Esophagus squamous epithelium (tissue), 5 donors: Measurements from ENCODE around the gene MAU2. TPM values are rescaled to one million over a fixed set of nuclear protein-coding genes. Genes with fewer than 3 reads are reported as not detected.

ENCODE experiments used
- DNase-seq: peaks from one replicate; lab custom pipeline; 2025; lab: John Stamatoyannopoulos, UW
- H3K27ac ChIP-seq, 4 donors: fragments of 200-600 bp; sonication (generic); one replicate each; pipeline ENCODE4 v1.5.1; 2016 to 2019; ENCODE audit warnings: mild to moderate bottlenecking in 1 of 4
- H3K27me3 ChIP-seq, 4 donors: fragments of 200-600 bp; sonication (generic); 1 replicate in 3 of 4; 2 replicates in 1 of 4; pipeline versions ENCODE4 v1.5.1 to v1.6.0; 2017 to 2021; ENCODE audit warnings: antibody characterized with exemption in 1 of 4
- H3K36me3 ChIP-seq, 3 donors: fragments of 200-600 bp; sonication (generic); one replicate each; pipeline ENCODE4 v1.5.1; 2016 to 2019
- H3K4me1 ChIP-seq, 3 donors: fragments of 200-600 bp; sonication (generic); one replicate each; pipeline ENCODE4 v1.5.1; 2017 to 2019
- H3K4me3 ChIP-seq, 4 donors: fragments of 200-600 bp; sonication (generic); 1 replicate in 3 of 4; 2 replicates in 1 of 4; pipeline ENCODE4 v1.5.1; 2016 to 2019; ENCODE audit warnings: mild to moderate bottlenecking in 2 of 4, moderate library complexity in 1 of 4
- H3K9me3 ChIP-seq, 3 donors: fragments of 200-600 bp; sonication (generic); one replicate each; pipeline ENCODE4 v1.5.1; 2016 to 2019
- POLR2A ChIP-seq, 4 donors: fragments of 450-650 bp; IDR thresholded peaks; one replicate each; pipeline ENCODE4 v1.6.1; 2017; ENCODE audit warnings: antibody characterized with exemption in 4 of 4, mild to moderate bottlenecking in 4 of 4, moderate library complexity in 3 of 4
- WGBS, 2 donors: methylation state at CpG; one replicate each; pipeline ENCODE4 v1.1.5; 2018; 5-methylcytosine and 5-hydroxymethylcytosine counted together
- intact Hi-C: fragments of 100-400 bp; cut with DNase I; formaldehyde crosslinking; loops from one replicate; pipeline ENCODE4 v1.15.0; 2022
- total RNA-seq, 4 donors: library from RNA; depleted of rRNA; stranded (reverse); fragments of >200 nt; gene quantifications; one replicate each; pipeline ENCODE4 v1.1.0, GENCODE V29; 2016
- TF ChIP-seq, protein P1 (sequence below), 6 experiments: fragments of 450-650 bp in 4 of 6; fragments of 200-600 bp in 2 of 6; sonication (generic) in 2 of 6; IDR thresholded peaks; one replicate each; pipeline ENCODE4 v1.5.1; 2016 to 2019; ENCODE audit warnings: antibody characterized with exemption in 6 of 6, mild to moderate bottlenecking in 4 of 6, moderate library complexity in 4 of 6
- donor health status: DM: yes; HTN: yes; CAD: no.

The MAU2 gene
- total RNA-seq, 4 donors from 2014 or later, result 35.4 to 53.2 (median 39.1) TPM

DNA sequence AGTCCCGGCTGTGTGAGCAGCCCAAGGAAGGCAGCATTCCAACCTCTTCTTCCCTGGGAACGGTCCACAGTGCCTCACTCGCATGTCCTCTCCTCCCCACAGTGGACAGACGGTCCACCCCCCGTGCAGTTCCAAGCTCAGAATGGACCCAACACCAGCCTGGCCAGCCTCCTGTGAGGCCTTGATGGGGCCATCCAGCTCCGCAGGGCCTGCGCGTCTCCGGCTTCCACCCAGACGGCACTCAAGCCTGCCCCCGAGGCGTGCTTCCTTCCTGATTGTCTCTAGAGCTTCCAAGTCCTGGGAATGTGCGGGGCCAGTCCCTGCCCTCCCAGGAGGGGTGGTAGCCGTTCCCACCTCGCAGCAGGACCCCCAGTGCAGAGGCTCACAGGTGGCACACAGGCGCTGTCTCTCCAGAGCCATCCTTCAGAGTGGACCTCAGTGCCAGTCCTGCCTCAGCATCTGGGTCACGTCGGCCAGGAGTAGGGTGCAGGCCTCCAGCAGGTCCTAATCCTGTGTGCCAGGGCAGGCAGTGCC is 35.0 kb downstream of the MAU2 start:
- DNase-seq, result no peak
- TF ChIP-seq POLR2A (IDR thresholded peaks at IDR 0.05), result no peak
- TF ChIP-seq, protein P1, sequence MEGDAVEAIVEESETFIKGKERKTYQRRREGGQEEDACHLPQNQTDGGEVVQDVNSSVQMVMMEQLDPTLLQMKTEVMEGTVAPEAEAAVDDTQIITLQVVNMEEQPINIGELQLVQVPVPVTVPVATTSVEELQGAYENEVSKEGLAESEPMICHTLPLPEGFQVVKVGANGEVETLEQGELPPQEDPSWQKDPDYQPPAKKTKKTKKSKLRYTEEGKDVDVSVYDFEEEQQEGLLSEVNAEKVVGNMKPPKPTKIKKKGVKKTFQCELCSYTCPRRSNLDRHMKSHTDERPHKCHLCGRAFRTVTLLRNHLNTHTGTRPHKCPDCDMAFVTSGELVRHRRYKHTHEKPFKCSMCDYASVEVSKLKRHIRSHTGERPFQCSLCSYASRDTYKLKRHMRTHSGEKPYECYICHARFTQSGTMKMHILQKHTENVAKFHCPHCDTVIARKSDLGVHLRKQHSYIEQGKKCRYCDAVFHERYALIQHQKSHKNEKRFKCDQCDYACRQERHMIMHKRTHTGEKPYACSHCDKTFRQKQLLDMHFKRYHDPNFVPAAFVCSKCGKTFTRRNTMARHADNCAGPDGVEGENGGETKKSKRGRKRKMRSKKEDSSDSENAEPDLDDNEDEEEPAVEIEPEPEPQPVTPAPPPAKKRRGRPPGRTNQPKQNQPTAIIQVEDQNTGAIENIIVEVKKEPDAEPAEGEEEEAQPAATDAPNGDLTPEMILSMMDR (IDR thresholded peaks at IDR 0.05), result no peak
- Histone ChIP-seq H3K4me3 (no peak overlapping the region), H3K9me3 (no peaks in the 10 kb centered on the region), H3K4me1 (peaks cover 0 to 1% (median 1%) of the 10 kb centered on the region in 3 donors), H3K27ac (no peak overlapping the region), H3K36me3 (peaks cover 39 to 88% (median 64%) of the 10 kb centered on the region in 3 donors), H3K27me3 (no peaks in the 10 kb centered on the region)
- WGBS, 2 donors, result 82 to 91% methylated on average over 8 to 10 of the region's 18 CpGs
- intact Hi-C loops, result no loop called here

DNA sequence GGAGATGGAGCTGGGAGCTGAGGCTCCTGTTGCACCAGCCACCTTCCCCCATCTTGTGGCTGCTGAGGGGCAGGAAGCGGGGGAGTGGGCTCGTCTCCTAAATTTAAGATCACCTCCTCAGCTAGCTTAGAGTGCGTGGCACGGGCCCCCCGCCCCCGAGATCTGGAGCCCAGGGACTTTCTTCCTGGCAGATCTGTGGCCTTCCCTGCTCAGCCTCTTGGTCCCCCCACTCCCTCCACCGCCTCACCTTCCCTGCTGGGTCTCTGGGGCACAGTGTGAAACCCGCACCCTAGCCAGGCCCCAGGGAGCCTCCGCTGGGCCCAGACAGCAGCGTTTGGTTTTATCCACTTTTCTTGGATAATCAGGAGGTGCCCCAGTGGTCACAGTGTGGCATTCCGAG is 35.9 kb downstream of the MAU2 start:
- intact Hi-C loops, result no loop called here
- no peak for DNase-seq
- H3K27me3 ChIP-seq, result no peaks in the 10 kb centered on the region
- H3K9me3 ChIP-seq, result no peaks in the 10 kb centered on the region
- H3K27ac ChIP-seq, result no peak overlapping the region
- peaks cover 3 to 9% (median 4%) of the 10 kb centered on the region in 3 donors for H3K4me1 ChIP-seq
- H3K36me3 ChIP-seq, result peaks cover 39 to 80% (median 58%) of the 10 kb centered on the region in 3 donors
- H3K4me3 ChIP-seq, result no peak overlapping the region
- TF ChIP-seq, protein P1 (IDR thresholded peaks at IDR 0.05), result no peak
- TF ChIP-seq POLR2A (IDR thresholded peaks at IDR 0.05), result no peak
- 92 to 100% methylated on average over 2 to 3 of the region's 11 CpGs for WGBS, 2 donors

DNA sequence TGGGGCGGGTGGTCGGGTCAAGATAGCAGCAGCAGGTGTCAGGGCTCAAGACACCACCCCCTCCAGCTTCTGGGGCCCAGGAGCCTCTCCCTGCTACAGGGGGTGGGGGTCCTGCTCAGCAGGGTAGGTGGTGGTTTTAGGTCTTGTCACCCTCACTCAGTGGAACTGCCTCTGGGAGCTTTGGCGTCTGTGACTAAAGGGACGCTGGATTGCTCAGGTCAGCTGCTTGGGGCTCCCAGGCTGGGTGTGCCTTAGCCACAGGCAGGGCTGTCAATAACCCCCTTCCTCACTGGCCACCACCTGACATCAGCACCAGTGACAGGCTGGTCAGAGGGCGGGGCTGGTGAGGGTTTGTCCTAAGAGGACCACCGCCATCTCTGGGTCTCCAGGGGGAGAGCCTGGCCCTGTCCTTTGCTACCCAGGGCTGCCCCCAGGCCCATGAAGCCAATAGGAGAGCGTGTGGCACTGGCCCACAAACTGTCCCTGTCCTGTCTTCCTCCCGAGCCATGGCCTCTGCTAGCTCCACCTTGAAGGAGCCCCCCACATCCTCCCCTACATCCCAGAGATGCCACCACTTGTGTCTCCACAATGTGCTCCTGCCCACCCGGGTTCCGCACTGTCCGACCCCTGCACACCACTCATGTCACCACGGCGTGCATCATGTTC is 36.4 kb downstream of the MAU2 start:
- Histone ChIP-seq H3K4me3 (no peak overlapping the region), H3K36me3 (peaks cover 39 to 74% (median 55%) of the 10 kb centered on the region in 3 donors), H3K27me3 (no peaks in the 10 kb centered on the region), H3K27ac (no peak overlapping the region), H3K4me1 (peaks cover 3 to 12% (median 4%) of the 10 kb centered on the region in 3 donors), H3K9me3 (no peaks in the 10 kb centered on the region)
- 92 to 93% methylated on average over 7 of the region's 13 CpGs for WGBS, 2 donors
- DNase-seq, result no peak
- TF ChIP-seq POLR2A (IDR thresholded peaks at IDR 0.05), result no peak
- TF ChIP-seq, protein P1 (IDR thresholded peaks at IDR 0.05), result no peak
- intact Hi-C loops, result no loop called here

DNA sequence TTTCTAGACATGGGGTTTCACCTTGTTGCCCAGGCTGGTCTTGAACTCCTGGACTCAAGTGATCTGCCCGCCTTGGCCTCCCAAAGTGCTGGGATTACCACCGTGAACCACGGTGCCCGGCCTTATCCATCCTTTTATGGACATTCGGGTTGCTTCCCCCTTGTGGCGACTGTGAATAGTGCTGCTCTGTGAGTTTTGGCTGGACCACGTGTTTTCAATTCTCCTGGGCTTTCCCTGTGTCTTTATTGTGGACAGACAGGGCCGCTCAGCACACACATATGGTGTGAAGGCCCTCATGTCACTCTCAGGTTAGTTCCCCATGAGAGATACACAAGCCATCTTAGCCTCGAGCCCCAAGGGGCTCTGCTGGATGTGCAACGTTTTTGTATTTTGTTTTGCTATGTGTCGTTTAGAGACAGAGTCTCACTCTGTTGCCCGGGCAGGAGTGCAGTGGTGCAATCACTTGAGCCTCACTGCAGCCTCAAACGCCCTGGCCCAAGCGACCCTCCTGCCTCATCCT is 40.5 kb downstream of the MAU2 start:
- TF ChIP-seq, protein P1 (IDR thresholded peaks at IDR 0.05), result peak; percentile 79 to 93 (median 86)
- no peak for TF ChIP-seq POLR2A (IDR thresholded peaks at IDR 0.05)
- intact Hi-C loops, result no loop called here
- Histone ChIP-seq H3K36me3 (peaks cover 9 to 33% (median 16%) of the 10 kb centered on the region in 3 donors), H3K27ac (peak overlapping the region in 2 of 4 donors; percentile 10 to 26), H3K27me3 (no peaks in the 10 kb centered on the region), H3K4me3 (no peak overlapping the region), H3K4me1 (peaks cover 3 to 31% (median 15%) of the 10 kb centered on the region in 3 donors), H3K9me3 (no peaks in the 10 kb centered on the region)
- no peak for DNase-seq
- WGBS, 2 donors, result 5 to 6% methylated on average over 11 to 14 of the region's 14 CpGs

DNA sequence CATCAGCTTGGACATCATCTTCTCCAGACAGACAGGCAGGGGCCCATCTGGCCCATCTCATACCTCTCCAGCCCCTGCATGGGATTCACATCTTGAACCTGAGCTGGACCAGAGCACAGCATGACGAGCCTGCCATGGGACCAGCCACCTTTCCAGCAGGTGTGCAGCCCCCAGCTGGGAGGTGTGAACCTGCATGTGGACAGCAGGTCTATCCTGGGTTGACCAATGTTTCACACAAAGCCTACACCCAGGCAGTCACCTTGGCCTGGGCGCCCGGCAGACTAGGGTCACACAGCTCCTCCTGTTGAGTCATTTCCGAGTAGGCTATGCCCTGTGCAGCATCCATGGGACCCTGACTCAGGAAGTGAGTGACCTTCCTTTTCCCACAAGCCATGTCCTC is 41.4 kb downstream of the MAU2 start:
- Histone ChIP-seq H3K27me3 (no peaks in the 10 kb centered on the region), H3K4me1 (peaks cover 10 to 41% (median 22%) of the 10 kb centered on the region in 3 donors), H3K27ac (no peak overlapping the region), H3K4me3 (no peak overlapping the region), H3K36me3 (peaks cover 0 to 24% (median 8%) of the 10 kb centered on the region in 3 donors), H3K9me3 (no peaks in the 10 kb centered on the region)
- intact Hi-C loops, result no loop called here
- TF ChIP-seq, protein P1 (IDR thresholded peaks at IDR 0.05), result no peak
- no peak for TF ChIP-seq POLR2A (IDR thresholded peaks at IDR 0.05)
- 93 to 100% methylated on average over 1 to 3 of the region's 4 CpGs for WGBS, 2 donors
- DNase-seq, result no peak
